Measurements from ENCODE around the gene KCNH2. TPM values are rescaled to one million over a fixed set of nuclear protein-coding genes. Genes with fewer than 3 reads are reported as not detected.

The KCNH2 gene
- total and polyA plus RNA-seq, 2 of the 8 experiments (the other 6 are each of a cell fraction or from before 2014, with no cell fraction given) = 8.0 to 15.0 TPM

- Histone ChIP-seq H3K27me3 (replicated peaks in 1 of 4; ENCODE audit: control insufficient read depth in 3 of 4, extremely low read depth in 1 of 4, insufficient read depth in 3 of 4, low read length in 3 of 4) (peaks cover 0 to 26% (median 12%) of the 10 kb centered on the region in 4 experiments; a peak in 5 of 7 replicates), H3K36me3 (ENCODE audit: control insufficient read depth in 2 of 4, insufficient read depth in 4 of 4, low read length in 3 of 4) (no peaks in the 10 kb centered on the region; a peak in 1 of 8 replicates), H2AFZ (ENCODE audit: low read length) (no peak overlapping the region), H2BK20ac (ENCODE audit: low read length) (no peak overlapping the region), H3K4ac (replicated peaks; ENCODE audit: insufficient read length, low read depth, low read length) (no peak overlapping the region), H3K27ac (ENCODE audit: low read depth, low read length) (no peak overlapping the region), H4K5ac (ENCODE audit: insufficient read length, low read depth, low read length) (no peak overlapping the region), H4K8ac (ENCODE audit: extremely low read depth, insufficient read depth, low read length) (no peak overlapping the region), H2BK5ac (ENCODE audit: low read depth, low read length) (no peak overlapping the region), H3K4me2 (ENCODE audit: insufficient read depth in 1 of 2, low read depth in 2 of 2, low read length in 2 of 2) (no peak overlapping the region), H2BK120ac (replicated peaks; ENCODE audit: low read depth, low read length) (no peak overlapping the region), H3K9me3 (ENCODE audit: insufficient read depth in 2 of 2, low read depth in 1 of 2, low read length in 1 of 2) (no peaks in the 10 kb centered on the region), H3K79me2 (ENCODE audit: control insufficient read depth in 1 of 2, insufficient read depth in 2 of 2, low read length in 2 of 2) (no peaks in the 10 kb centered on the region), H3K4me3 (ENCODE audit: extremely low read depth in 1 of 4, insufficient read depth in 2 of 4, low read depth in 3 of 4, low read length in 4 of 4) (no peak overlapping the region), H2AK5ac (ENCODE audit: low read depth, low read length) (no peak overlapping the region), H3K18ac (ENCODE audit: extremely low read depth, low read length) (no peak overlapping the region), H3K56ac (replicated peaks; ENCODE audit: insufficient read length, low read depth, low read length) (no peak overlapping the region), H3K23ac (ENCODE audit: insufficient read length) (no peak overlapping the region), H3K14ac (ENCODE audit: insufficient read length) (no peak overlapping the region), H3K23me2 (ENCODE audit: low read depth, low read length) (no peaks in the 10 kb centered on the region; the same call in 1 of the 2 replicates), H2BK15ac (ENCODE audit: low read length) (no peak overlapping the region), H4K20me1 (replicated peaks in 1 of 2; ENCODE audit: control insufficient read depth in 1 of 2, insufficient read depth in 2 of 2, low read length in 2 of 2) (no peaks in the 10 kb centered on the region), H2BK12ac (ENCODE audit: low read depth, low read length) (no peak overlapping the region), H3K4me1 (replicated peaks in 1 of 4; ENCODE audit: control insufficient read depth in 3 of 4, insufficient read depth in 4 of 4, low read length in 3 of 4) (peaks cover 0 to 4% (median 3%) of the 10 kb centered on the region in 4 experiments; a peak in 4 of 7 replicates), H4K91ac (replicated peaks; ENCODE audit: insufficient read length, low read length) (no peak overlapping the region), H3K79me1 (ENCODE audit: low read depth, low read length) (no peaks in the 10 kb centered on the region), H3K9ac (replicated peaks in 1 of 4; ENCODE audit: extremely low read depth in 1 of 4, low read depth in 3 of 4, low read length in 3 of 4) (no peak overlapping the region)
- no peak for DNase-seq (ENCODE audit: low read depth in 1 of 2, low spot score in 2 of 2)
- CTCF ChIA-PET (ENCODE audit: partially characterized antibody) = interaction anchor here (0.6 to 27.0 kb wide), 31 partner anchors 1 to 1646 kb away, joined by 3 to 797 read pairs (median 9); partner anchors contain the start of genes KCNH2 and NOS3
- no peak for FAIRE-seq
- POLR2A ChIA-PET (ENCODE audit: partially characterized antibody) = interaction anchor here (1.2 kb wide), 2 partner anchors 9 to 27 kb away, joined by 3 to 4 read pairs; no protein-coding TSS in a partner anchor
- 81% methylated on average over 1 of the region's 2 CpGs; no CpG with 5 or more reads in 1 of the 2 experiments for WGBS, 2 experiments (ENCODE audit: extremely low coverage in 1 of 2, insufficient coverage in 1 of 2, insufficient read length in 1 of 2, insufficient replicate concordance in 2 of 2, low coverage in 1 of 2, low lambda C conversion rate in 2 of 2, missing lambda C conversion rate in 1 of 2)
- TF ChIP-seq SP1 (IDR thresholded peaks at IDR 0.05; ENCODE audit: low read depth, low read length) (no peak), BACH1 (IDR thresholded peaks at IDR 0.05; ENCODE audit: low read length) (no peak), HDAC2 (IDR thresholded peaks at IDR 0.05; ENCODE audit: borderline replicate concordance in 1 of 2, low read depth in 2 of 2, low read length in 2 of 2) (no peak), SRF (IDR thresholded peaks at IDR 0.05; ENCODE audit: low read depth, low read length) (no peak), ASH2L (IDR thresholded peaks at IDR 0.05; ENCODE audit: low read length) (no peak), SAP30 (IDR thresholded peaks at IDR 0.05; ENCODE audit: insufficient read depth, insufficient replicate concordance, low read length) (no peak), JUN (IDR thresholded peaks at IDR 0.05; ENCODE audit: low read depth, low read length) (no peak), RNF2 (IDR thresholded peaks at IDR 0.05; ENCODE audit: borderline replicate concordance, low read depth, low read length, missing control alignments, poor library complexity, severe bottlenecking) (no peak), RFX5 (IDR thresholded peaks at IDR 0.05; ENCODE audit: borderline replicate concordance, low read depth, low read length) (no peak), CTBP2 (IDR thresholded peaks at IDR 0.05; ENCODE audit: borderline replicate concordance, insufficient read depth, insufficient read length, low read length) (no peak)
- TF ChIP-seq, protein P1, sequence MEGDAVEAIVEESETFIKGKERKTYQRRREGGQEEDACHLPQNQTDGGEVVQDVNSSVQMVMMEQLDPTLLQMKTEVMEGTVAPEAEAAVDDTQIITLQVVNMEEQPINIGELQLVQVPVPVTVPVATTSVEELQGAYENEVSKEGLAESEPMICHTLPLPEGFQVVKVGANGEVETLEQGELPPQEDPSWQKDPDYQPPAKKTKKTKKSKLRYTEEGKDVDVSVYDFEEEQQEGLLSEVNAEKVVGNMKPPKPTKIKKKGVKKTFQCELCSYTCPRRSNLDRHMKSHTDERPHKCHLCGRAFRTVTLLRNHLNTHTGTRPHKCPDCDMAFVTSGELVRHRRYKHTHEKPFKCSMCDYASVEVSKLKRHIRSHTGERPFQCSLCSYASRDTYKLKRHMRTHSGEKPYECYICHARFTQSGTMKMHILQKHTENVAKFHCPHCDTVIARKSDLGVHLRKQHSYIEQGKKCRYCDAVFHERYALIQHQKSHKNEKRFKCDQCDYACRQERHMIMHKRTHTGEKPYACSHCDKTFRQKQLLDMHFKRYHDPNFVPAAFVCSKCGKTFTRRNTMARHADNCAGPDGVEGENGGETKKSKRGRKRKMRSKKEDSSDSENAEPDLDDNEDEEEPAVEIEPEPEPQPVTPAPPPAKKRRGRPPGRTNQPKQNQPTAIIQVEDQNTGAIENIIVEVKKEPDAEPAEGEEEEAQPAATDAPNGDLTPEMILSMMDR (IDR thresholded peaks at IDR 0.05; ENCODE audit: control extremely low read depth in 1 of 3, insufficient read depth in 1 of 3, low read depth in 1 of 3, low read length in 3 of 3) = no peak
Measured at GRCh38 chr7:150962290-150962552, 15.9 kb downstream of the KCNH2 start.

Measured in H1 (cell line).